Endothelial cell of umbilical vein (primary cell): ENCODE results near the gene PDSS2. TPM values are rescaled to one million over a fixed set of nuclear protein-coding genes. Genes with fewer than 3 reads are reported as not detected.

Experiments used
- BruUV-seq: library from RNA; stranded (reverse); fragments of 400-500 nt; replicated peaks from 2 replicates; lab custom pipeline; 2021; lab: Mats Ljungman, UMichigan
- CTCF ChIA-PET: fragments of 300-600, 350-600 bp; sonication (Branson Sonifier 250); formaldehyde crosslinking; loops from one replicate; lab custom pipeline; 2021; ENCODE audit warnings: antibody characterized with exemption, inconsistent platforms; lab: Charles Lee
- POLR2A ChIA-PET: fragments of 300-600, 350-600 bp; sonication (Branson Sonifier 250); formaldehyde crosslinking; loops from one replicate; lab custom pipeline; 2021; ENCODE audit warnings: antibody characterized with exemption, inconsistent platforms; lab: Charles Lee
- DNase-seq: peaks from one replicate; pipeline ENCODE4 v3.0.0-alpha.2; 2011; ENCODE audit warnings: low read depth, low spot score
- FAIRE-seq: peaks from 2 replicates; lab custom pipeline; 2011; peaks lifted over from hg19 to GRCh38; lab: Jason Lieb, UNC
- H2AFZ ChIP-seq: 2 replicates; pipeline ENCODE4 v1.6.0; 2012; ENCODE audit warnings: low read depth, low read length, control low read depth, inconsistent platforms
- H3K27ac ChIP-seq: 2 replicates; pipeline ENCODE4 v1.5.1; 2011; ENCODE audit warnings: low read depth, mild to moderate bottlenecking, control low read depth, low read length, moderate library complexity; ENCODE audit not compliant: insufficient read depth
- H3K27me3 ChIP-seq, 2 experiments: 2 replicates each; pipeline versions ENCODE4 v1.6.0 to v1.6.1; 2011; ENCODE audit warnings: low read length in 2 of 2, mixed read lengths in 1 of 2; ENCODE audit not compliant: control insufficient read depth in 2 of 2, insufficient read depth in 2 of 2
- H3K36me3 ChIP-seq, 2 experiments: 2 replicates in 1 of 2; 3 replicates in 1 of 2; pipeline ENCODE4 v1.5.1; 2011; ENCODE audit warnings: low read length in 2 of 2, mild to moderate bottlenecking in 1 of 2, moderate library complexity in 1 of 2; ENCODE audit not compliant: control insufficient read depth in 2 of 2, insufficient read depth in 2 of 2; ENCODE audit errors: extremely low read depth in 1 of 2
- H3K4me1 ChIP-seq: 3 replicates; pipeline ENCODE4 v1.5.1; 2011; ENCODE audit warnings: mild to moderate bottlenecking, low read length; ENCODE audit not compliant: control insufficient read depth, insufficient read depth; ENCODE audit errors: extremely low read depth
- H3K4me2 ChIP-seq: 2 replicates; pipeline ENCODE4 v1.6.1; 2011; ENCODE audit warnings: low read length, control low read depth, mixed read lengths; ENCODE audit not compliant: insufficient read depth
- H3K4me3 ChIP-seq, 3 experiments: fragments of 200-600 bp in 1 of 3; sonication (generic), shearing (Covaris generic) in 1 of 3; replicated peaks in 1 of 3; 2 replicates each; pipeline ENCODE4 v1.5.1; 2011 to 2016; ENCODE audit warnings: control low read depth in 3 of 3, low read length in 3 of 3, mild to moderate bottlenecking in 2 of 3, inconsistent platforms in 1 of 3, low read depth in 1 of 3, moderate library complexity in 1 of 3; ENCODE audit not compliant: insufficient read depth in 1 of 3
- H3K79me2 ChIP-seq: 2 replicates; pipeline ENCODE4 v1.6.0; 2012; ENCODE audit warnings: low read length, inconsistent platforms; ENCODE audit not compliant: control insufficient read depth, insufficient read depth
- H3K9ac ChIP-seq: replicated peaks from 2 replicates; pipeline ENCODE3; 2011; ENCODE audit warnings: low read length, control low read depth; ENCODE audit not compliant: insufficient read depth; ENCODE audit errors: extremely low read depth
- H3K9me1 ChIP-seq: replicated peaks from 3 replicates; pipeline ENCODE4 v1.6.0; 2011; ENCODE audit warnings: mild to moderate bottlenecking, low read length; ENCODE audit not compliant: control insufficient read depth, insufficient read depth; ENCODE audit errors: extremely low read depth
- H3K9me3 ChIP-seq: replicated peaks from 2 replicates; pipeline ENCODE4 v1.5.1; 2012; ENCODE audit warnings: low read length, inconsistent platforms; ENCODE audit not compliant: control insufficient read depth, insufficient read depth
- H4K20me1 ChIP-seq: replicated peaks from 2 replicates; pipeline ENCODE3; 2011; ENCODE audit warnings: mild to moderate bottlenecking, low read length; ENCODE audit not compliant: control insufficient read depth, insufficient read depth; ENCODE audit errors: extremely low read depth
- CTCF ChIP-seq, 2 donors: IDR thresholded peaks; 1 replicate in 1 of 2; 2 replicates in 1 of 2; pipeline ENCODE4 v1.5.1; 2011; ENCODE audit warnings: low read length in 2 of 2, mild to moderate bottlenecking in 2 of 2, moderate library complexity in 2 of 2, control low read depth in 1 of 2, inconsistent platforms in 1 of 2, low read depth in 1 of 2; ENCODE audit not compliant: insufficient read depth in 1 of 2; ENCODE audit errors: extremely low read depth in 1 of 2
- FOS ChIP-seq: IDR thresholded peaks from 2 replicates; pipeline ENCODE4 v1.6.1; 2011; ENCODE audit warnings: mild to moderate bottlenecking, low read length, moderate library complexity, borderline replicate concordance; ENCODE audit not compliant: insufficient read depth
- GATA2 ChIP-seq: IDR thresholded peaks from 2 replicates; pipeline ENCODE4 v1.7.0; 2011; ENCODE audit warnings: low read depth, mild to moderate bottlenecking, moderate library complexity, mixed read lengths, low read length; ENCODE audit not compliant: insufficient read length, insufficient read depth
- JUN ChIP-seq: IDR thresholded peaks from 2 replicates; pipeline ENCODE4 v1.6.1; 2011; ENCODE audit warnings: borderline replicate concordance, low read depth; ENCODE audit not compliant: insufficient read length, insufficient read depth
- MYC ChIP-seq: IDR thresholded peaks from one replicate; pipeline ENCODE4 v1.6.1; 2011; ENCODE audit warnings: mild to moderate bottlenecking, low read depth, low read length
- POLR2A ChIP-seq: IDR thresholded peaks from 2 replicates; pipeline ENCODE4 v1.6.1; 2012; ENCODE audit warnings: low read depth, mild to moderate bottlenecking, control low read depth, low read length
- POLR2AphosphoS5 ChIP-seq: IDR thresholded peaks from 2 replicates; pipeline ENCODE4 v1.6.1; 2012; ENCODE audit warnings: low read depth, mild to moderate bottlenecking, control low read depth, low read length, moderate library complexity; ENCODE audit not compliant: insufficient read depth
- dilution Hi-C: fragments of 300-500 bp; cut with MboI; formaldehyde crosslinking; loops from one replicate; pipeline ENCODE4 v1.15.0; 2019; ENCODE audit warnings: low sequenced_read_pairs; ENCODE audit not compliant: extremely low pct_ligation_motif_present
- intact Hi-C: fragments of 100-400 bp; cut with micrococcal nuclease; formaldehyde crosslinking; loops from one replicate; pipeline ENCODE4 v1.10.0; 2022
- polyA plus RNA-seq, 4 experiments: library from polyadenylated mRNA; depleted of rRNA in 3 of 4; stranded (reverse) in 3 of 4; unstranded in 1 of 4; fragments of >200 nt; gene quantifications; 2 replicates each; pipeline versions ENCODE4 v1.2.1 to v1.2.3, GENCODE V29; 2011 to 2012; ENCODE audit warnings: missing spikeins in 1 of 4
- total RNA-seq: library from RNA; stranded (reverse); gene quantifications from 2 replicates; pipeline ENCODE4 v1.2.3, GENCODE V29; 2021

The PDSS2 gene
- total and polyA plus RNA-seq, 2 donors (not counting 3 experiments of a cell fraction or from before 2014, with no cell fraction given): 7.6 to 9.3 TPM

GRCh38 chr6:107121964-107122495, 337.3 kb downstream of the PDSS2 start:
- no peak overlapping the region for H3K9ac ChIP-seq
- dilution Hi-C loops: no loop called here
- POLR2A ChIA-PET: no interaction called here

More at GRCh38 chr6:107121964-107122495, 337.3 kb downstream of the PDSS2 start:
- Histone ChIP-seq H4K20me1 (no peaks in the 10 kb centered on the region), H3K79me2 (no peaks in the 10 kb centered on the region), H3K9me3 (no peaks in the 10 kb centered on the region), H3K27ac (no peak overlapping the region), H3K4me3 (no peak overlapping the region), H3K4me1 (no peaks in the 10 kb centered on the region), H3K9me1 (no peaks in the 10 kb centered on the region), H2AFZ (no peak overlapping the region), H3K27me3 (peaks cover 4 to 12% of the 10 kb centered on the region in 2 experiments), H3K4me2 (no peak overlapping the region), H3K36me3 (no peaks in the 10 kb centered on the region)
- no peak for TF ChIP-seq JUN
- no peak for TF ChIP-seq FOS
- no peak for TF ChIP-seq POLR2AphosphoS5
- no peak for TF ChIP-seq GATA2
- TF ChIP-seq CTCF (IDR thresholded peaks at IDR 0.05; ENCODE audit: extremely low read depth in 1 of 2, insufficient read depth in 1 of 2, low read depth in 1 of 2, low read length in 2 of 2): no peak
- no peak for TF ChIP-seq MYC
- TF ChIP-seq POLR2A: no peak
- no TSS peak for BruUV-seq
- DNase-seq (no peak), FAIRE-seq (no peak)
- intact Hi-C loops: no loop called here
- CTCF ChIA-PET: no interaction called here
